Epithelial cell of esophagus (primary cell): Measurements from ENCODE around the gene TMEM272.

Experiments used
- DNase-seq: peaks from one replicate; pipeline ENCODE4 v3.0.0; 2010; ENCODE audit warnings: low read depth
- H3K4me3 ChIP-seq: 2 replicates; pipeline ENCODE4 v1.5.1; 2011; ENCODE audit warnings: mild to moderate bottlenecking, low read length, control low read depth
- TF ChIP-seq, protein P1 (sequence below): IDR thresholded peaks from 2 replicates; pipeline ENCODE4 v1.5.1; 2011; ENCODE audit warnings: low read depth, mild to moderate bottlenecking, low read length, control low read depth, inconsistent platforms; ENCODE audit not compliant: insufficient read depth; ENCODE audit errors: missing control alignments

The TMEM272 gene

DNA sequence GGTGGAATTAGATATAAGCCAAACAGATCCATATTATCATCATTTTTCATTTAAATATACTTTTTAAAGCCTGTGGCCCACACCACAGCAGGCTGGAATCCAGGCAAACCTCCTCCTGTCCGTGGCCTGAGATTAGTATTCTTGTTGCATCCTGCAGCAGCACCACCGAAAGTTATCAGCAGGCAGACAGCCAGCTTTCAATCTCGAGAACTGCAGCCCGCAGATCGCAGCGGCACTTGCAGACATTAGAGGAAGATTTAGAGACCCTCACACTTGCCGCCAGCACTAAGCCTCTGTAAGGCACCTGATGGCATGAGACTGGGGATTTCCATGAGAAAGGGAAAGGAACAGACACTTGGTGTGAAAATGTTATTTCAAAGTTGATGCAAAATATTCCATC lies 48.4 kb downstream of the TMEM272 start:
- no peak for DNase-seq
- TF ChIP-seq, protein P1, sequence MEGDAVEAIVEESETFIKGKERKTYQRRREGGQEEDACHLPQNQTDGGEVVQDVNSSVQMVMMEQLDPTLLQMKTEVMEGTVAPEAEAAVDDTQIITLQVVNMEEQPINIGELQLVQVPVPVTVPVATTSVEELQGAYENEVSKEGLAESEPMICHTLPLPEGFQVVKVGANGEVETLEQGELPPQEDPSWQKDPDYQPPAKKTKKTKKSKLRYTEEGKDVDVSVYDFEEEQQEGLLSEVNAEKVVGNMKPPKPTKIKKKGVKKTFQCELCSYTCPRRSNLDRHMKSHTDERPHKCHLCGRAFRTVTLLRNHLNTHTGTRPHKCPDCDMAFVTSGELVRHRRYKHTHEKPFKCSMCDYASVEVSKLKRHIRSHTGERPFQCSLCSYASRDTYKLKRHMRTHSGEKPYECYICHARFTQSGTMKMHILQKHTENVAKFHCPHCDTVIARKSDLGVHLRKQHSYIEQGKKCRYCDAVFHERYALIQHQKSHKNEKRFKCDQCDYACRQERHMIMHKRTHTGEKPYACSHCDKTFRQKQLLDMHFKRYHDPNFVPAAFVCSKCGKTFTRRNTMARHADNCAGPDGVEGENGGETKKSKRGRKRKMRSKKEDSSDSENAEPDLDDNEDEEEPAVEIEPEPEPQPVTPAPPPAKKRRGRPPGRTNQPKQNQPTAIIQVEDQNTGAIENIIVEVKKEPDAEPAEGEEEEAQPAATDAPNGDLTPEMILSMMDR, result no peak
- H3K4me3 ChIP-seq, result no peak overlapping the region

DNA sequence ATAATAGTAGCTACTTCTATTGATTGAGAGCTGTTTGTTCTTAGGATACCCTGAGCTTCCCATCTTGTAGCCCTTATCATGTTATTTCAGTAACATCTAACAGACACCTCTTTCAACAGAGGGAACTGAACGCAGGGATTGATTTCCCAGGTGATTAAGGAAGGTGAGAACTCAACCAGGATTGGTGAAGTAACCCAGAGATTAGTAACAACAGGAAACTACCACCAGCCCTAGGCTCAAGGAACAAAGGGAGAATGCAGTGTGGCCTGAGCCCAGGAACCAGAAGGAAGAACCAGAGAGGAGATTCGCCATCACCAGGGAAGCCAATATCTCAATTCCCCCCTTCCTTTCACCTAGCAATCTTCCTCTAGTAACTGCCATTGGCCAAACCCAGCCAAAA lies 49.6 kb downstream of the TMEM272 start:
- no peak overlapping the region for H3K4me3 ChIP-seq
- TF ChIP-seq, protein P1, result no peak
- DNase-seq, result no peak

DNA sequence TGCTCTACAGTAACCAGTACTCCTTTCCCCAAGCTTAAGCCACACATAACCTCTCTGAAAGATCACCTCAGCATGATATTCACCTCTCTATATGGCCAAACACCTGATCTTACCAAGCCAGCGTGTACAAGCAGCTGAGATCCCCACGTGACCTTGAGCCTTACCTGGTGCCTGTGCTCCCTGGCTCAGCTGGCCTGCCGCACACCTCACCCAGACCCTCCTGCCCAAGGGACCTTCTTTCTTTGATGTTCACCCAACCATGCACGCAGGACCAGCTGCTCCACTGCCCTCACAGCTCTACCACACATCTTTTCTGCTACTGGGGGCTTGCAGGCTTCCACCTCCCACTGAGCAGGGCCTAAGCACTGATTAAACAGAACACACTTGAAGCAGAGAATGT lies 50.0 kb downstream of the TMEM272 start:
- no peak overlapping the region for H3K4me3 ChIP-seq
- no peak for DNase-seq
- TF ChIP-seq, protein P1, result no peak

DNA sequence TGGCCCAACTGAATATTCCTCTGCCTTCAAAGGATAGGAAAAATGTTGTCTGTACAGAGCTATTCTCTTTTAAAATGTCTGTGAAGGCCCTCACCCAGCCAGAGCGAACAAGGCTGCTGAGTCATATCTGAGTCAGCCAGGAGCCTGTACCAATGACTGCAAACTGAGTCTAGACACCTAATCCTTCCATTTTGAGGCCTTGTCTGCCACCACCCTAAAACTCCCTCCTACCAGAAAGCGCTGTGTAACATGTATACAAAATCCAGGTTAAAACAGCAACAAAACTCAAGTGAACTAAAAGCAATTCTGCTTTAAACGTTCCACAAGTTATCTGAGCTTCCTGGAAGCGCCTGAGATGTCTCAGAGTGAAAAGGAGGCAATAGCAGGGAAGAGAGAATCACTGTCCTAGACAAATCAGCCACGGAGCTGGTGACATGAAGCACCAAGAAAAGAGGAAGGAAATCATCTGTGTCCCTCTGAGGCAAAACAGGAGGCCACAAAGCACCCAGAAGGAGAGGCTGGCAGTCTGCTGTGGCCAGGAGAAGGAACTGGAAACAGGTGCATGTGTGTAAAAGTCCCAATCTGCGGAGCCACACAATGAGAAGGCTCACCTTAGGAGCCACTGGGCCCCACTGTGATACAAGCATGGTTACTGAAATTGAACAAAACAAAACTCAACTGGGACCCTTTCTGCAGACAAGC lies 51.3 kb downstream of the TMEM272 start:
- peak; percentile 90 for DNase-seq
- H3K4me3 ChIP-seq, result no peak overlapping the region
- TF ChIP-seq, protein P1, result no peak

DNA sequence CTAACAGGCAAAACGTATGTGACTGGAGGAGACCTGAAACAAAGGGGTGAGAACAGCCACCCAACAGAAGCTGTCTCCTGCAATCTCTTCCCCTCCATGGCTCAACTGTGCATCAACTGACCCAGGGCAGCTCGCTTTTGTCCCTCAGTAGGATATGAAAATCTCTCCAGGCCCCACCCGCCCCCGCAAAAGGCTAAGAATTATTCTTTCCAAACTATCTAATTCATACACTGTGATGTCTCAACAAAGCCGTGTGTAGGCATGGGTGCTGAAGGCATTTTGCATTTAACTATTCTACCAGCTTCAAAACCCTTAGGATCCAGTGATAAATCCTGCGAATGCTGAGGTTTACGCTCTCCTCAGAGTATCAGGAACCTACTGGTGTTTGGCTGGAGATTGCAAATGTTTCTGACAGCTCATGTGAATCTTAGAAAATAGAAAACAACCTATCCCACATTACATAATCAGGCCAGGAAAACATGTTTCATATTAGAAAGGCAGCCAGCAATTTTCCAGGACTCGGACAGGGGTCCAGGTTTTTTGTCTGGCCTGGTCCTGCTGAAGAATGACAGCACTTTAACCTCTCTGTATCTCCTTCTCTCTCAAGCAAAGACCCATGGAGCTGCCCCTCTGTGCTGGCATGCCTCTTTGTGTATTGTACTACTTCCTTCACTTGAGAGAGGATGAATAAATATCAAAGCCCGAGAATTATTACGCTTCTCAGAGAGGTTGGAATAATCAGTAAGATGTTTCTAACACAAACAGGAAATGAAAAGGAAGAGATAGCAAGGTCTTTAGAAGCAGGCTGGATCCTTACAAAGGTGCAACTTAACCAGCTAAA lies 58.3 kb downstream of the TMEM272 start:
- DNase-seq, result no peak
- H3K4me3 ChIP-seq, result no peak overlapping the region
- TF ChIP-seq, protein P1, result no peak

DNA sequence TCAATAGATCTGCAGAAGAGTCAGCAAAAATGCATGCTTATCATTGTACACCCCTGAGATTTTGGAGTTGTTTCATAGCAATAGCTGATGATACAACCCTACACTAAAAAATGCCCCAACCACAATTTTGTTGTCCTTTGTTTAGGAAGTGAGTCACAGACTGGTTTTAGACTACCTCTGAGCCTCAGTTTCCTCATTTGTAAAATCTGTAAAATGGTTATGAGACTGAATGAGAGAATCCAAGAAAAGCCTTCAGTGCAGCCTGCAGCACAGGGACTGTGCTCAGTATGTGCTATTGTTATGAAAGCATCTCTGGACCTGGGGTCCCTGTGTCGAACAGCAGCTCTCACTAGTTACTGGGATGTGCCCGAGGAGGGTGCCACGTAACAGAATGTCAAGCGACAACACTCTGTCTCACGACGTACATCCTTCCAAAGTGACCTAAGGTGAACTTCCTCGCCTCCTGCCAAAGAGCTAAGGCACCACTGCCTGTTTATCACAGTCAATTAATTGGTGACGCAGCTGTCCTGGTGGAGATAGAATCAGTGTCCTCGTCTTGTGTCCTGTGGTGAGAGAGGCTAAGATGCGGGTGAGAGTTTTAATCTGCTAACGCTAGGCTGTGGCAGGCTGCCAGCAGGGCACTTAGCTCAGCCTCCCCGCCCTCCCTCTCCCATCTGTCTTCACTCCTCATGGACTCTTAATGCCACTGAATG lies 59.1 kb downstream of the TMEM272 start:
- DNase-seq, result no peak
- TF ChIP-seq, protein P1, result no peak
- no peak overlapping the region for H3K4me3 ChIP-seq
